Stimulated activated CD8-positive, alpha-beta memory T cell treated with anti-CD3 and anti-CD28 coated beads, Interleukin-2, amount 100 ng/mL, for 48 hours (primary cell): Measurements from ENCODE around the gene C11orf91.

Source experiments
- DNase-seq, 2 donors: peaks; one replicate each; pipeline ENCODE4 v3.0.0-alpha.2; 2020; ENCODE audit warnings: low read depth in 2 of 2

Gene C11orf91

GRCh38 chr11:33649944-33650343 lies 50.7 kb downstream of the C11orf91 start:
- no peak for DNase-seq
